Left hindlimb (tissue), 1 donor: ENCODE data around the gene RFNG.

Source experiments
- DNase-seq: peaks from one replicate; pipeline ENCODE4 v3.0.0-alpha.2; 2018

Gene RFNG

GRCh38 chr17:82051776-82052637 lies at the start of gene RFNG, which contains the start of gene GPS1:
TSS of gene RFNG (minus strand) at chr17:82051811. CDS start at chr17:82051766, 45 bp downstream.
TSS of gene GPS1 (plus strand) at chr17:82051898. CDS start at chr17:82051932, 34 bp downstream.
- peak; percentile 72 for DNase-seq

- no peak for DNase-seq
Measured at GRCh38 chr17:82101301-82101715, 49.7 kb upstream of the RFNG start.

GRCh38 chr17:82100502-82101298 lies 49.1 kb upstream of the RFNG start:
- DNase-seq, result peak; percentile 33

DNA sequence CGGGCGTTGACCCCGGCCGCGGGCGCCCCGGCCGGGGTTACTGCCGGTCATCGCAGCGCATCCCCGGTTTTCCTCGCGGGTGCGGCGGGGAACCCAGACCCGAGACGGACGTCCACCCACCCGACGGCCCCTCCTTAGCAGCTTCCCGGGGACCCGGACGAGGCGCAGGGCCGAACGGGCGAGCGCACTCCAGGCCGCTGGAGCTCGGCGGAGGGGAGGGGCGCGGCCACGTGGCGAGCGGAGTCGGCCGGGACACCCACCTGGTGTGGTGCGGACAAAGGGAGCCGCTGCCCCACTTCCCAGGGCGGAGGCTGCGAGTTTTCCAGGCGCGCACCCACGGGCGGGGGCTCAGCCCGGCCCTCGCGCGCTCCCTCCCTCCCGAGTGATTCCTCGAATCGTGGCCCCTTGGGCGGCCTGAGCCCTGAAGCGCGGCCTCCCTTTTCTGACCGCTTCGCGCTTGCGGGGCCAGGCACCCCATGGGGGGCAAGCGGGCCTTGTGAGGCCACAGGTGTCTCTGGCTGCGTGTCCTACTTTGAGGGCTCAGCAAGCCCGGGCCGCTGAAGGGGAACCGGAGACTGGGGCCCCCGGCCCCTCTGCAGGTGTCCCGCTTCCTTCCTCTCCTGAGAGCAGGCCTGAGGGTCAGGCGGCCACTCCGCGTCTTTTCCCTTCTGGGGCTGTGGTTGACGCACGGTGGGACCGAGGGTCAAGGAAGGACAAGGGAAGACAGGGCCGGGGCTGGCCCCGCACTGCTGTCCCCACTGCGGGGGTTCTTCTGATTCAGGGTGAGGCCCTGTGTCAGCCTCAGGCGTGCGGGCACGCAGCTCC lies 47.5 kb upstream of the RFNG start:
- no peak for DNase-seq

- peak; percentile 97 for DNase-seq
Measured at GRCh38 chr17:82098169-82098938, 46.7 kb upstream of the RFNG start, which contains the start of gene FASN. TSS of gene FASN (minus strand) at chr17:82098236. CDS start at chr17:82096445, 1,791 bp downstream.

- no peak for DNase-seq
Measured at GRCh38 chr17:82097919-82098168, 46.2 kb upstream of the RFNG start.

GRCh38 chr17:82097184-82097918 lies 45.7 kb upstream of the RFNG start:
- peak; percentile 59 for DNase-seq

GRCh38 chr17:82096709-82097183 lies 45.1 kb upstream of the RFNG start:
- DNase-seq, result no peak

DNA sequence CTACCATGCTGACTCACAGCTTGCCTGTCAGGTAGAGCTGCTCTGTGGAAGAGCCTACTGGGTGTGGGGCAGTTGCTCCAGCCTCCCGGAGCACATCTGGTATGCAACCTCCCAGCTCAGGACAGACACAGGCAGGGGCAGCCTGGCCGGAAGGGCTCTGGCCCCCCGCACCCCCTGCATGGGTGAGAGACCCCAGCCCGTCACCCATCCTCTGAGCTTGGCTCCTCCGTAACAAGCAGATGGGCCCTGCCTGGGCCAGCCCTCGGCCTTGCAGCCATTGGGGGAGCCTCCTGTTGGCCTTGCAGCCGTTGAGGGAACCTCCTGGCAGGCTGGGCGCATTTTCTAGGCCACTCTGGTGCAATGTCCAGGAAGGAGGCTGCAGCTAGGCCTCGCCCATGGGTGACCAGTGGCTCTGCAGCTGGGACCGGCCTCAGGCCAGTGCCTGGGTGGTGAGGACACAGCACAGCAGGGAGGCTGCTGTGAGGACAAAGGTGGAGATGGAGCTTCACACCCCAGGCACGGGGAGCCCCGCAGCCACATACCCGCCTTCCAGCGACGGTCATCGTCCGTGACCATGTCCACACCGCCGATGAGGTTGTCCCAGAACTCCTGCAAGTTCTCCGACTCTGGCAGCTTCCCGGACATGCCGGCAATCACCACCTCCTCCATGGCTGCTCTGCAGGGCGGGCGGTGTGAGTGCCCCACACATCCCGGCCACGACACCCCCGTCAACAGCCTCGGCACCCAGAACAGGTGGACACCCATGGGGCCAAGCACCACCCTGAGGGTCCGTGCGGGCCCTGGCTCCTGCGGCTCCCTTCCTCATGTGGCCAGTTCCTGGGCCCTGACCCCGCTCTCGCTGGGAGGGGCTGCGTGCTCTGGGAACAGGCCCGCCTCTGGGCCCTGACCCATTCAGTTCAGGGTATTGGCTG lies 44.4 kb upstream of the RFNG start:
- peak; percentile 49 for DNase-seq

- peak; percentile 18 for DNase-seq
Measured at GRCh38 chr17:82094931-82095776, 43.5 kb upstream of the RFNG start.

- DNase-seq, result peak; percentile 30
Measured at GRCh38 chr17:82092995-82093751, 41.6 kb upstream of the RFNG start.

DNA sequence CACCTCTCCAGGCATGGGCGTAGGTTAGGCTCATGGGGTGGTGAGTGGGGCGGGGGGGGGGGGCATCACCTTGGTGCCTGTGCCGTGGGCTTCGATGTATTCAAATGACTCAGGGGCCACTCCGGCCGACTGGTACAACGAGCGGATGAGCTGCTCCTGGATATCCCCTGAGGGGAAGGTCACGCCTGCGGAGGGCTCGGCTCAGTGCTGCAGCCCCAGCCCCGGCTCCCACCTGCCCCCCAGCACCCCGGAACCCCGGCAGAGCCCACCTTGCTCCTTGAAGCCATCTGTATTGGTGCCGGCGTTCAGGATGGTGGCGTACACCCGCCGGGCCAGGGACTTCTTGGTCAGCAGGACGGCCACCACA lies 41.0 kb upstream of the RFNG start:
- no peak for DNase-seq

GRCh38 chr17:82092094-82092586 lies 40.5 kb upstream of the RFNG start:
- no peak for DNase-seq

DNA sequence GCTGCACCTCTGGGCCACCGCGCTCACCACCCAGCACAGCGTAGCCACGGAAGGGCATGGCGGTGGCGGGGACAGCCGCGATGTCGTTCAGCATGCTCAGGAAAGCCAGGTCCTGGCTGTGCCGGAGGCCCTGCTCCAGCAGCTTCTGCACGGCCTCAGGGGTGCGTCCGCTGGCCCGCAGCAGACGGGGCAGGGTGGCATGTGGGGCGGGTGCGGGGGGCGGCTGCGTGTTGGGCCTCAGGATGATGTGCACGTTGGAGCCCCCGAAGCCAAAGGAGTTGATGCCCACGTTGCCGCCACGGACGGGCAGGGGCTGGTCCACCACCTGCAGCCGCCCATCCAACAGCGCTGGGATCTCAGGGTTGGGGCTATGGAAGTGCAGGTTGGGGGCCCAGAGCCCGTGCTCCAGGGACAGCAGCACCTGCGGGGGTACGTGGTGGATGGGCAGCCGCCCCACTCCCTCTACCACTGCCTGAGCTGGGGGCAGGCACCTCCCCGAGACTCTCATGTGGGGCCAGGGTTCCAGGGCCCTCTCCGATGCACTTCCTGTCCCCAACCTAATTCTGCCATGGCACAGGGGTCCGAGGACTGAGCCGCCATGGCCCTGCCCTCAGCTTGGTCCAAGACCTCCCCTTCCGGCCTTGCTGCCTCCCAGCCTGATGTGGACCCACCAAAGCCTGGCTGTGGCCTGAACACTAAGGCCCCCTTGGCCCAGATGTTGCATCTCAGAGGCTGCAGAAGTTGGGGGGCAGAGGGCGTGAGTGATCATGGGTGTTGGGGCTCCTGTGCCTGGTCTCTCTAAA lies 39.9 kb upstream of the RFNG start:
- DNase-seq, result peak; percentile 20

GRCh38 chr17:82090549-82091263 lies 39.1 kb upstream of the RFNG start:
- peak; percentile 29 for DNase-seq

DNA sequence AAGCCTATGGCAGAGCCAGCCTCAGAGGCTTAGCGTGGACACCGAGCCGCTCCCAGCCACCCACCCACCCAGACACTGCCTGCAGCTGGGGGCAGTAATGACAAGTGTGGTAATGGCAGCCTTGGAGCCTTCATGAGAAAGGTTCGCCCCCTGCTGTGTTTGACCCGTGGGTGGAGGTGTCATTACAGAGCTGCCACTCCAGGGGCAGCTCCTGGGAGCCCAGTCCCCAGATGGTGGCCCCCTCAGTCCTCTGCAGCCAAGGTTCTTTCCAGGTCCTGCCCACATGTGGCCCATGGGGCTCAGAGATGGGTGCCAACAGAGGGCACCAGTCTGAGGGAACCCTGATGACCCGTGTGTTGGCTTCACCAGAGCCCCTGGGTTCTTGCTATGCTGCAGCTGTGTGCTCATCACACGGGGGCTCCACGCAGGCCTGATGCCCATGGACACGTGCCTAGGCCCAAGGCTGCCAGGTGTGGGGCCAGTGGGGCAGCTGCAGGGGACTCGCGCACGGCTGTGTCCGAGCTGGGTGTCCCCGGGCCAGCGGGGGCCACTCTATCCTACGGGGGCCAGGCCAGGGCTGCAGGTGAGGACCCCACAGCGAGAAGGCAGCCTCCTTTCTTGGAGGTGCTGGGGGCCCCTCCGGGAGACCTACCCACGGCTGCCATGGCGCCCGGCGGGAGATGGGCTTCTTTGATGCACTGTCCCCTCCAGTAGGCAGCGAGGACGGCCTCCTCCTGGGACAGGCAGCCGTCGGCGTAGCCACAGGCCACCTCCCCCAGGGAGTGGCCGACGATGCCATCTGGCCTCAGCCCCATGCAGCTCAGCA lies 38.3 kb upstream of the RFNG start:
- peak; percentile 26 for DNase-seq
